GM23338 (cell line): ENCODE data around the gene PPFIBP2.

Experiments
- CREB1 ChIP-seq: fragments of 250-450 bp; sonication (Bioruptor Pico); IDR thresholded peaks from 2 replicates; pipeline ENCODE4 v1.5.0; 2020; ENCODE audit warnings: low read depth, mild to moderate bottlenecking, moderate library complexity
- CTCF ChIP-seq, 2 experiments: fragments of 200-600 bp in 1 of 2; sonication (generic) in 1 of 2; conservative IDR thresholded peaks; 2 replicates each; pipeline versions ENCODE4 v1.5.1 to v1.6.1; 2016 to 2017; ENCODE audit warnings: antibody characterized with exemption in 2 of 2, low read depth in 2 of 2, mild to moderate bottlenecking in 2 of 2, moderate library complexity in 1 of 2
- ETS1 ChIP-seq: IDR thresholded peaks from 2 replicates; pipeline ENCODE4 v1.6.1; 2016; ENCODE audit warnings: antibody characterized with exemption
- EZH2 ChIP-seq: fragments of 200-600 bp; sonication (generic); IDR thresholded peaks from one replicate; pipeline ENCODE4 v1.8.0; 2017; ENCODE audit warnings: antibody characterized with exemption, mild to moderate bottlenecking, low read depth; ENCODE audit not compliant: unreplicated experiment
- EZH2phosphoT487 ChIP-seq: fragments of 200-600 bp; sonication (generic); IDR thresholded peaks from one replicate; pipeline ENCODE4 v1.8.1; 2018; ENCODE audit warnings: antibody characterized with exemption; ENCODE audit not compliant: unreplicated experiment
- JUNB ChIP-seq: IDR thresholded peaks from one replicate; pipeline ENCODE4 v1.6.1; 2016; ENCODE audit warnings: antibody characterized with exemption; ENCODE audit not compliant: unreplicated experiment
- NANOG ChIP-seq: IDR thresholded peaks from 2 replicates; pipeline ENCODE4 v1.6.1; 2016; ENCODE audit warnings: antibody characterized with exemption, borderline replicate concordance
- POLR2AphosphoS5 ChIP-seq: IDR thresholded peaks from 2 replicates; pipeline ENCODE4 v1.6.1; 2016; ENCODE audit warnings: antibody characterized with exemption, low read depth
- REST ChIP-seq: IDR thresholded peaks from one replicate; pipeline ENCODE4 v1.6.1; 2018; ENCODE audit warnings: antibody characterized with exemption; ENCODE audit not compliant: unreplicated experiment
- STAT1 ChIP-seq: IDR thresholded peaks from one replicate; pipeline ENCODE4 v1.6.1; 2016; ENCODE audit warnings: antibody characterized with exemption; ENCODE audit not compliant: unreplicated experiment
- ZNF331 ChIP-seq: fragments of 250-450 bp; sonication (Bioruptor Pico); IDR thresholded peaks from 2 replicates; pipeline ENCODE4 v1.5.0; 2020; ENCODE audit warnings: low read depth, mild to moderate bottlenecking, moderate library complexity

- no peak for TF ChIP-seq CREB1 (CRISPR knock-in tag)
- no peak for TF ChIP-seq POLR2AphosphoS5
- TF ChIP-seq CTCF (conservative IDR thresholded peaks at IDR 0.05; ENCODE audit: low read depth in 2 of 2), result no peak
- no peak for TF ChIP-seq EZH2phosphoT487
- TF ChIP-seq EZH2, result no peak
- no peak for TF ChIP-seq REST
- TF ChIP-seq JUNB, result no peak
- no peak for TF ChIP-seq STAT1
- no peak for TF ChIP-seq NANOG
- TF ChIP-seq ETS1, result no peak
- no peak for TF ChIP-seq ZNF331 (CRISPR knock-in tag)
Observed at GRCh38 chr11:7666292-7666866, 152.6 kb downstream of the PPFIBP2 start.
